GM21390 (cell line): Measurements from ENCODE around the gene THRB.
A peak's percentile ranks its signal among the peaks of the same experiment; 100 is the strongest.

Experiments used
- ATAC-seq: cut with Tn5 transposase; IDR thresholded peaks from one replicate; pipeline ENCODE4 v1.9.1; 2021; ENCODE audit not compliant: unreplicated experiment

THRB gene

GRCh38 chr3:24192469-24193056, 302.1 kb downstream of the THRB start:
- no peak for ATAC-seq

- ATAC-seq: no peak
Measured at GRCh38 chr3:24191801-24192403, 302.7 kb downstream of the THRB start.

GRCh38 chr3:24190256-24190655, 304.4 kb downstream of the THRB start:
- ATAC-seq: no peak

- peak; percentile 85 for ATAC-seq
Measured at GRCh38 chr3:24185738-24186384, 308.8 kb downstream of the THRB start.

- ATAC-seq: no peak
Measured at GRCh38 chr3:24184528-24185176, 310.0 kb downstream of the THRB start.

GRCh38 chr3:24182756-24183155, 311.9 kb downstream of the THRB start:
- ATAC-seq: no peak

- no peak for ATAC-seq
Measured at GRCh38 chr3:24181256-24181655, 313.4 kb downstream of the THRB start.

- no peak for ATAC-seq
Measured at GRCh38 chr3:24180616-24181015, 314.0 kb downstream of the THRB start.

- no peak for ATAC-seq
Measured at GRCh38 chr3:24177201-24177600, 317.4 kb downstream of the THRB start.

GRCh38 chr3:24174614-24175013, 320.0 kb downstream of the THRB start:
- ATAC-seq: no peak

GRCh38 chr3:24168977-24169376, 325.7 kb downstream of the THRB start:
- no peak for ATAC-seq

GRCh38 chr3:24167429-24167828, 327.2 kb downstream of the THRB start:
- ATAC-seq: no peak

- ATAC-seq: no peak
Measured at GRCh38 chr3:24166515-24166914, 328.1 kb downstream of the THRB start.

- no peak for ATAC-seq
Measured at GRCh38 chr3:24165603-24165982, 329.1 kb downstream of the THRB start.

GRCh38 chr3:24164967-24165602, 329.6 kb downstream of the THRB start:
- no peak for ATAC-seq

GRCh38 chr3:24162929-24163328, 331.7 kb downstream of the THRB start:
- no peak for ATAC-seq

GRCh38 chr3:24161841-24162240, 332.8 kb downstream of the THRB start:
- no peak for ATAC-seq

GRCh38 chr3:24160424-24161095, 334.1 kb downstream of the THRB start:
- ATAC-seq: no peak

- no peak for ATAC-seq
Measured at GRCh38 chr3:24158761-24159454, 335.7 kb downstream of the THRB start.

GRCh38 chr3:24157106-24157505, 337.5 kb downstream of the THRB start:
- ATAC-seq: no peak
